Panc1 (cell line): Measurements from ENCODE around the gene TAS2R31. TPM values are rescaled to one million over a fixed set of nuclear protein-coding genes. Genes with fewer than 3 reads are reported as not detected.

Source experiments
- ATAC-seq: fragments of 200-7000 bp; cut with Tn5 transposase; 2 replicates; pipeline ENCODE4 v1.9.1; 2020; ENCODE audit warnings: mild to moderate bottlenecking, moderate library complexity
- BruUV-seq: library from RNA; stranded (reverse); fragments of 400-500 nt; replicated peaks from 2 replicates; lab custom pipeline; 2021; lab: Mats Ljungman, UMichigan
- CTCF ChIA-PET: fragments of 300-600 bp; sonication (Branson Sonifier 250); formaldehyde crosslinking; loops from one replicate; lab custom pipeline; 2022; ENCODE audit warnings: antibody characterized with exemption; lab: Charles Lee
- POLR2A ChIA-PET: fragments of 300-600 bp; sonication (Branson Sonifier 250); formaldehyde crosslinking; loops from one replicate; lab custom pipeline; 2022; ENCODE audit warnings: antibody characterized with exemption; lab: Charles Lee
- DNase-seq: peaks from one replicate; pipeline ENCODE4 v3.0.0-alpha.2; 2010; ENCODE audit warnings: low read depth, low spot score
- H3K27ac ChIP-seq: 2 replicates; pipeline ENCODE4 v1.5.1; 2011; ENCODE audit warnings: mild to moderate bottlenecking, low read length, inconsistent platforms
- H3K27me3 ChIP-seq: fragments of 200-500 bp; sonication (Bioruptor generic); 2 replicates; pipeline ENCODE4 v1.6.0; 2014; ENCODE audit warnings: low read length, inconsistent platforms; ENCODE audit not compliant: control insufficient read depth, insufficient read depth
- H3K36me3 ChIP-seq: fragments of 200-500 bp; sonication (Bioruptor generic); 2 replicates; pipeline ENCODE4 v1.5.1; 2014; ENCODE audit warnings: inconsistent platforms, mild to moderate bottlenecking, low read length, moderate library complexity; ENCODE audit not compliant: control insufficient read depth, insufficient read depth
- H3K4me1 ChIP-seq: 2 replicates; pipeline ENCODE4 v1.5.1; 2011; ENCODE audit warnings: inconsistent platforms, mild to moderate bottlenecking, low read length, moderate library complexity; ENCODE audit not compliant: control insufficient read depth, insufficient read depth
- H3K4me3 ChIP-seq, 2 experiments: 2 replicates each; pipeline ENCODE4 v1.5.1; 2011 to 2012; ENCODE audit warnings: low read depth in 2 of 2, low read length in 2 of 2, mild to moderate bottlenecking in 2 of 2, inconsistent platforms in 1 of 2, moderate library complexity in 1 of 2
- H3K9me3 ChIP-seq: fragments of 200-500 bp; sonication (Bioruptor generic); 2 replicates; pipeline ENCODE4 v1.5.1; 2014; ENCODE audit warnings: low read depth, mild to moderate bottlenecking, inconsistent platforms, low read length, moderate library complexity; ENCODE audit not compliant: control insufficient read depth, insufficient read depth
- CTCF ChIP-seq: fragments of 450-650 bp; IDR thresholded peaks from 2 replicates; pipeline ENCODE4 v1.5.1; 2017; ENCODE audit warnings: mild to moderate bottlenecking
- POLR2AphosphoS5 ChIP-seq: IDR thresholded peaks from 2 replicates; pipeline ENCODE4 v1.6.1; 2012; ENCODE audit warnings: mild to moderate bottlenecking, low read depth, low read length, moderate library complexity
- REST ChIP-seq, 2 experiments: IDR thresholded peaks; 2 replicates each; pipeline ENCODE4 v1.6.1; 2011 to 2012; ENCODE audit warnings: low read depth in 2 of 2, control low read depth in 1 of 2, low read length in 1 of 2, mild to moderate bottlenecking in 1 of 2, moderate library complexity in 1 of 2; ENCODE audit not compliant: insufficient read depth in 1 of 2
- SIN3A ChIP-seq: IDR thresholded peaks from 2 replicates; pipeline ENCODE4 v1.6.1; 2012; ENCODE audit warnings: low read depth, mild to moderate bottlenecking, low read length, moderate library complexity, borderline replicate concordance; ENCODE audit not compliant: insufficient read depth
- TCF7L2 ChIP-seq: IDR thresholded peaks from 2 replicates; pipeline ENCODE4 v1.6.1; 2011; ENCODE audit warnings: mild to moderate bottlenecking, low read depth, low read length, inconsistent platforms
- in situ Hi-C: cut with HindIII; loops from 2 replicates; pipeline ENCODE4 v1.10.0; 2016; ENCODE audit warnings: low sequenced_read_pairs, low pct_unique_long_range_greater_than_20kb
- intact Hi-C: fragments of 100-400 bp; cut with micrococcal nuclease; formaldehyde crosslinking; loops from one replicate; pipeline ENCODE4 v1.10.0; 2022; ENCODE audit not compliant: unreplicated experiment
- total RNA-seq: library from RNA; stranded (reverse); gene quantifications from one replicate; pipeline ENCODE4 v1.2.1, GENCODE V29; 2021; ENCODE audit not compliant: unreplicated experiment

Gene TAS2R31
- total RNA-seq, 1 experiment from 2014 or later, result 1.3 TPM

GRCh38 chr12:11070999-11071398 is 39.8 kb upstream of the TAS2R31 start:
- Histone ChIP-seq H3K4me3 (no peak overlapping the region), H3K27me3 (no peaks in the 10 kb centered on the region), H3K27ac (no peak overlapping the region), H3K9me3 (no peaks in the 10 kb centered on the region), H3K4me1 (no peaks in the 10 kb centered on the region), H3K36me3 (no peaks in the 10 kb centered on the region)
- TF ChIP-seq POLR2AphosphoS5, result no peak
- no peak for TF ChIP-seq REST (IDR thresholded peaks at IDR 0.05; ENCODE audit: insufficient read depth in 1 of 2, low read depth in 2 of 2, low read length in 1 of 2)
- TF ChIP-seq SIN3A, result no peak
- TF ChIP-seq TCF7L2, result no peak
- no peak for TF ChIP-seq CTCF
- ChIA-PET POLR2A (no interaction called here), CTCF (no interaction called here)
- intact Hi-C loops (no loop called here), in situ Hi-C loops (no loop called here)
- BruUV-seq, result no TSS peak
- ATAC-seq (no peak), DNase-seq (no peak)

- ChIA-PET CTCF (no interaction called here), POLR2A (no interaction called here)
- no peaks in the 10 kb centered on the region for H3K27me3 ChIP-seq
- BruUV-seq, result no TSS peak
- no peak for TF ChIP-seq CTCF
- DNase-seq (no peak), ATAC-seq (no peak)
- in situ Hi-C loops, result no loop called here
- H3K9me3 ChIP-seq, result no peaks in the 10 kb centered on the region
- H3K4me1 ChIP-seq, result no peaks in the 10 kb centered on the region
- H3K27ac ChIP-seq, result no peak overlapping the region
- intact Hi-C loops, result no loop called here
- H3K4me3 ChIP-seq, result no peak overlapping the region
- no peaks in the 10 kb centered on the region for H3K36me3 ChIP-seq
These were observed 38.7 kb upstream of the TAS2R31 start for GRCh38 chr12:11069854-11070365.

- in situ Hi-C loops (no loop called here), intact Hi-C loops (no loop called here)
- DNase-seq, result no peak
- TF ChIP-seq TCF7L2 (no peak), CTCF (no peak), SIN3A (no peak), POLR2AphosphoS5 (no peak), REST (IDR thresholded peaks at IDR 0.05; ENCODE audit: insufficient read depth in 1 of 2, low read depth in 2 of 2, low read length in 1 of 2) (no peak)
- Histone ChIP-seq H3K9me3 (no peaks in the 10 kb centered on the region), H3K36me3 (no peaks in the 10 kb centered on the region), H3K4me3 (no peak overlapping the region), H3K27ac (no peak overlapping the region), H3K27me3 (no peaks in the 10 kb centered on the region), H3K4me1 (no peaks in the 10 kb centered on the region)
- no peak for ATAC-seq
- ChIA-PET CTCF (no interaction called here), POLR2A (no interaction called here)
- BruUV-seq, result TSS peak; percentile 23
These were observed 36.3 kb upstream of the TAS2R31 start for GRCh38 chr12:11067514-11067913.
